Nucleus accumbens (tissue), 56 donors: ENCODE measurements around the gene TAF1D.

Source experiments
- DNase-seq, 56 donors: peaks; one replicate each; lab custom pipeline; 2025; lab: John Stamatoyannopoulos, UW

TAF1D gene

DNA sequence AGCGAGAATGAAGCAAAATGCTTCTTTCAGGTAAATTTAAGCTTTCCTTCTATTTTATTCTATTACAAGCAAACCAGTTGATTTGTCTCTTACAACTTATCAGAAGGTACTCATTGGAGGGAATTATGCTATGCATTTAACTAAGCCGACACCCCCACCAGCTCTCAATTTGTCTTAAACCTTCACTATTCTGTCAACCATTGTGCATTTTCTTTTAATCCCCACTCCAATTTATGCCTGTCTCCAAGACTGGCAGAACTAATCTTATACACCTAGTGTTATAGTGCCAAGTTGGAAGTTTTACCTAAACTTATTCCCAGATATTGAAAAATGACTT lies 12.5 kb downstream of the TAF1D start:
- DNase-seq, result no peak

DNA sequence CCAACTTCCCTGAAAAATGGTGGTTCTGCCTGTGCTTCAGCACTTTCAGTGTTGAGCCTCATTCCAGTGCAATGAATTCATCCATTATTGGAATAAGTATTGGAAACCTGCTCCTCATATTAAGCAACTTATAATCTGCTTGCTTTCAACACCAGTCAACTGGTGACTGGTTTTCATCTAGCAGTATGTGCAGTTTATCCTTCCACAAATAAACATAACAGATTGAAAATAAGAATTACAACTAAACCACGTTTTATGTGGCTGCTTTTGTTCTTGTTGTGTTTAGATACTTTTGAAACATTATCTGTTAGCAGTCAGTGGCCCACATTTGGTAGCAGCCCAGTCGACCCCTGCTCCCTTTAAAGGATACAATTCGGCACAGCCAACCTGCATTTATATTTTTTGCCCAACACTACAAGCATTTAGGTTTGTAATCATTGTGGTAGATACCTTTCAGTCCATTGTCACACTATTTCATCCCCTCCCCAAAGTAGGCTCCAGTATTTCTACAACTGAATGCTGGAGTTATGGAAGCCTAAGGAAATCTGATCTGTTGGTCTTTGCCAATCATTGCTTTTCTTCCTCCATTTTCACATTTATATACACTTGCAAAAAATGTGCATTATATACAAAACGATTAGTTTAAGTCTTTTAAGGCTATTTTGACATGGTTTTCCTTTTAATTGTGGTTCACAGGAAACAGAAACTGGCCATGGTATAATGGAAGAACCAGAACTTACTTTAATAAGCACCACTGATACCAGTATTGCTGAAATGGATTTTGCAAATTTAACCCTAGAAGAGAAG lies 13.1 kb downstream of the TAF1D start:
- DNase-seq, result no peak

GRCh38 chr11:93724089-93724488 lies 17.2 kb downstream of the TAF1D start:
- DNase-seq, result no peak

- no peak for DNase-seq
Observed at GRCh38 chr11:93720522-93720921, 20.8 kb downstream of the TAF1D start.

- no peak for DNase-seq
Observed at GRCh38 chr11:93719310-93719709, 22.0 kb downstream of the TAF1D start.

DNA sequence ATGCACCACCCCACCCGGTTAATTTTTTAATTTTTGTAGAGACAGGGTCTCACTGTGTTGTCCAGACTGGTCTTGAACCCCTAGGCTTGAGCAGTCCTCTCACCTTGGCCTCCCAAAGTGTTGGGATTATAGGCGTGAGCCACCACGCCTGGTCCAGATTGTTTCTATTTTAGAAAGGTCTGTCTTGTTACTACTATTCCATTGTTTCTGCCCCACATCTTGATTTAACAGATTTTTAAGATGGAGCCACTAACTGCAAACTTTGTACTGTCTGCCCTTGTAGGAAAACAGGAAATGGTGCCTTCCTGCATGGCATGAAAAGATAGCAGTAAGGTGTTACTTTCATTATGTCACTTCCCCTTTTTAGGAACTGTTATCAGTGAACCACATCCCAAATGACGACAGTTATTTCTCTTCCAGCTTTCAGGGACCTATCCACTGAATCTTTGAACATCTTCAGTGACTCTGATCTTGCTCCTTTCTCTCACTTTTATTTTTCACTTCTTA lies 23.2 kb downstream of the TAF1D start:
- no peak for DNase-seq

DNA sequence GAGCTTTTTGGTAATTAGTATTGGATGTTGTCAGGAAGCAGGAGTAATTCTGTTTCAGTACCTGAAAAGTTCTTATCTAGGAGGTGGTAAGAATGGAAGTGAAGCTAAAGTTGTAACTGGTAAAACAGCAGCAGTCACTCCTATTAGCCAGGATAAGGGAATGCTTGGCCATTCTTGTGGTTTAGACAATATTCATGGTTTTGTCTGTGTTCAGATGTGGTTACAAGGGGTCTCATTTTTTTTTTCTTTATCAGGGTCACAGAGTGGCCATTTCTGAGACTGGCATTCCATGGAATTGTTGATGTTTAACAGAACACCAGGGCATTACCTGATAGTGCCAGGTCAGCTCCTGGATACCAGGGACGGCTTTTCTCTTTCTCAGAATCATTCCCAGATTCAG lies 23.8 kb downstream of the TAF1D start:
- DNase-seq, result no peak

DNA sequence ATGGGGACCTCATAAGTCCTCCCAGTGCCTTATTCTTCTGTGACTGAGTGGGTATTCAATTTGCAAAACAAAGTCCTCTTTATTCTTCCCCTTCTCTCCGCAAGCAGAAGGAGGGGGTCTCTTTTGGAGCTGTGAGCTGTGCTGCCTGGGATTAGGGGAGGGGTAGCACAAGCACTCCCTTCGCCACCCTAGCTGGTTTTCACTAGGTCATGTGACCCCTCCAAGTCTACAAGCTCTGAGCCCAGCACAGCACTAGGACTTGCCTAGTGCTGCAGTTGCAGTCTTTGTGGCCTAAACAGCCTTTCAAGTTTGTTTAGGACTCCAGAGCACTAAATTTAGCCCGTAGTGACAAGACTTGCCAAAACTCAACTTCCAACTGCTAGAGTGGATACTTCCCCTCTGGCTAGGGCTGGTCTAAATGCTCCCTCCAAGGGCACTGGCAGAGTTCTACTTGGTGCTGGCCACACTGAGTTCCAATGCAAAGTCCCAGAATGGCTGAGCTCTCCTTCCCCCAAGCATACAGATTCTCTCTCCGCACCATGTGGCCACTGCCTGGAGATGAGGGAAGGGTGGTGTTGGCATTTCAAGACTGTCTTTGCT lies 25.4 kb downstream of the TAF1D start:
- no peak for DNase-seq

DNA sequence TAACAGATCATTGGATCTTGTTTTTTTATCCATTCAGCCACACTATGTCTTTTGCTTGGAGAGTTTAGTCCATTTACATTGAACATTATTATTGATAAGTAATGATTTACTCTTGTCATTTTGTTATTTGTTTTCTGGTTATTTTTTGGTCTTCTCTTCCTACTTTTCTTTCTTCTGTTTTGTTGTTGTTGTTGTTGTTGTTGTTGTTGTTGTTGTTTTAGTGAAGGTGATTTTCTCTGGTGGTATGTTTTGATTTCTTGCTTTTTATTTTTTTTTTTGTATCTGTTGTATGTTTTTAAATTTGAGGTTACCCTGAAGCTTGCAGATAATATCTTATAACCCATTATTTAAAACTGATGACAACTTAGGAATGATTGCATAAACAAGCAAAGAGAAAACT lies 28.6 kb downstream of the TAF1D start:
- no peak for DNase-seq

- no peak for DNase-seq
Observed at GRCh38 chr11:93710239-93710638, 31.1 kb downstream of the TAF1D start.

DNA sequence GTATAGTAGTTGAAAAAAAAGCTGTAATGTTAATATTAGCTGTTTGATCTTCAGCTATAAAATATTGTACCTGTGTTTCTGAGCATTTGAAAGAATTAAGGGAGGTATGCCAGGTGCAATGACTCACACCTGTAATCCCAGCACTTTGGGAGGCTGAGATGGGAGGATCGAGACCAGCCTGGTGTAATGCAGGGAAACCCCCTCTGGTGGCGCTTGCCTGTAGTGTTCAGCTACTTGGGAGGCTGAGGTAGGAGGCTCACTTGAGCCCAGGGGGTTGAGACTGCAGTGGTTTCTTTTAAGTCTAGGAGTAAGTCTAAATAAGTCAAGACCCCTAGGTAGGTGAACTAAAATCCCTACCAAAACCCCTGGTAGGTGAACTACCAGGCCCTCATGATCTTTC lies 37.1 kb downstream of the TAF1D start:
- DNase-seq, result no peak

GRCh38 chr11:93700830-93701229 lies 40.5 kb downstream of the TAF1D start:
- no peak for DNase-seq

DNA sequence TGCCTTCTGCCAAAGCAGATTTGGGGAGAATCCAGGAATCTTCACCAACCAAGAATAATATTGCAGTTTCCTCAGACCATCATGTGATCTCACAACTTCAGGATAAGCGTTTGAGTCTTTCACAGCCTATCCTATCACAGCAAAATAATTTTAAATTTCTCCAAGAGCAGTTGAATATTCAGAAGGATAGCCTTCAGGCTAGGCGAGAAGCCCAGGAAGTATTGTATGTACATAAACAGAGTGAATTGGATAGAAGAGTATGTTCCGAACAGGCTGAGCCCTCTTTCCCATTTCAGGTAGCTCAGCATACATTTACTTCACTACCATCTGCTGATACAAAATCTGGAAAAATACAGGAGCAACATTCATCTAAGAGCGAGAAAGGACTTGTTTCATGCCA lies 43.7 kb downstream of the TAF1D start:
- no peak for DNase-seq

GRCh38 chr11:93694557-93694956 lies 46.7 kb downstream of the TAF1D start:
- DNase-seq, result no peak

DNA sequence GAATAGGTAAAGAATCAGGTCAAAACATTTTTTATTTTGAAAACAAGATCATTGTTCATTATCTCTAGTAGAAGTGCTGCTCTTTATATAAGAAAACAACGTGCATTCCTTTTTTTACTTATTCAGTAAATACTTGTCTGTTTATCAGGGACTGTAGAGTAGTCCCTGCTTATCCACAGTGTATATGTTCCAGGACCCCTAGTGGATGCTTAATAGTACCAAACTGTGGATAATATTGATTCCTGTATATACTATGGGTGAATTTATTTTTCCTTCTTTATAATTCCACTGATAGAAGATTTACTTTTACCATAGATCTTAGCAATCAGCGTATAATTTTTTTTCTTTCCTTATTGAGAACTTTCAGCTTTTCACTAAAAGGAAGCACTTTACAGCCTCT lies 47.2 kb downstream of the TAF1D start:
- DNase-seq, result no peak

DNA sequence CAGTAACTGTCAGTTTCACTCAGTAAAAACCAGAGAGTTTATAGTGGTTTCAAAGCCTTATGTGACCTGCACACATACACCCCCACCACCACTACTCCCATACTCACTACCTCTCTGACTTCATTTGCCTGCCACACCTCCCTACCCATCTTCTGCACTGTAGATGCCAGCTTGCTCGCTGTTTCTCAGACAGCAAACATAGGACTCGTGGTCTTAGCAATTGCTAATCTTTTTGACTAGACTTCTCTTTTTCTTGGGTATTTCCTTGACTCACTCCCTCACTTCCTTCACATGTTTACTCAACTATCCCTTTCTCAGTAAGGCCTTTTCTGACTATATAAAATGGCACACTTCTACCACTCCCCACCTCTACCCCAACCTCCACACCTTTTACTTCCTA lies 52.1 kb downstream of the TAF1D start:
- DNase-seq, result no peak

GRCh38 chr11:93686812-93687211 lies 54.5 kb downstream of the TAF1D start:
- no peak for DNase-seq

- no peak for DNase-seq
Observed at GRCh38 chr11:93686226-93686625, 55.1 kb downstream of the TAF1D start.
